Activated T-cell treated with anti-CD3 and anti-CD28 coated beads, Interleukin-2, amount 50 U/mL, for 48 hours (primary cell): ENCODE data around the gene PAQR4.

Experiments used
- DNase-seq, 2 experiments: peaks; one replicate each; pipeline ENCODE4 v3.0.0-alpha.2; 2020

Gene PAQR4

DNA sequence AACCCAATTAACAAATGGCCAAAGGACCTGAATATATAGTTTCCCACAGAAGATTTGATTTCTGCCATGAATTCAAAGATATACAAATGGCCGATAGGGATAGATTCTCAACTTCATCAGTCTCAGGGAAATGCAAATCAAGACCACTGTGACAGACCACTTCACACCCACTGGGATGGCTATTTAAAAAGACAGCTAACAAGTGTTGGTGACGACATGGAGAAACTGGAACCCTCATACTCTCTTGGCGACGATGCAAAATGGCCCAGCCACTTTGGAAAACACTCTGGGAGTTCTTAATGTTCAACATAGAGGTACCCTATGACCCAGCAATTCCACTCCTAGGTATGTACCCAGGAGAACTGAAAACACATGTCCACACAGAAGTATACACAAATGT lies 22.5 kb upstream of the PAQR4 start:
- DNase-seq, result no peak

DNA sequence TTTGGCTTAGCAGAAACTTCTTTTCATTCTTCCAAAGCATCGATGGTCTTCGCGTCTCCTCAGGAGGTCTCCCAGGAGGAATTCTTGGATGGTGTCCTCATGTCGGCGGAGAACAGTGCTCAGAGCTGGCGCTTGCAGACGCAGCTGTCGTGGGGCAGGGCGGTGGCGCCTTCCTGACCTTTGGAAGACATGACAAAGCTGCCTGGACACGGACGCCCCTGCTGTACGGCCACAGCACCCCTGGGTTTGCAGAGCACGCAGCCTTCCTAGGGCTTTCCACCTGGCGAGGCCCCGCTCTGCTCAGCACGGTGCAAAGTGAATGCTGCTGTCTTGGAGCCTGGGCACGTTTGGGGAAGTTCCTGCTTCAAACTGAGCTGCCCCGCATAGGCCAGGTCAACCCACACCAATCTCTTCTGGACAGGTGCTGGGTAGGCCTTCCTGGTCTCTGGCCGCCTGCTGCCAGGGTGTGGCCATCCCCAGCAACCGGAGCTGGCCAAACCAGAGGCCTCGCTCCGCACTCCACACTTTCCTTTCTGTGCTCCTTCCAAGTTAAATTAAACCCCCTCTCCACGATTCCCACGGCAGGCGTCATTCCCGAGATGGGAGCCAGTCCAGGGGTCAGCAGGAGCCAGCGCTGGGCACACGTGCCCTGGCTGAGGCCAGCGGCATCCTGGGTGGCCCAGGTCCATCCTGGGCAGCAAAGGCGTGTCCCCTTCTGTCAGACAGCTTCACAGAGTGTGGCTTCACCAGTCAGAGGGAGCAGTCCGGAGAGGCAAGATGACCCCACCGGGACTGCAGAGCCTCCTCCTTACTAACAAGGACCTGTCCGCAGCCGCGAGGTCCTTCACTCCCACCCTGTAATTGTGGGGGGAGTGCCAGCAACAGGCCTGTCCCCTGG lies 20.1 kb upstream of the PAQR4 start:
- no peak for DNase-seq

DNA sequence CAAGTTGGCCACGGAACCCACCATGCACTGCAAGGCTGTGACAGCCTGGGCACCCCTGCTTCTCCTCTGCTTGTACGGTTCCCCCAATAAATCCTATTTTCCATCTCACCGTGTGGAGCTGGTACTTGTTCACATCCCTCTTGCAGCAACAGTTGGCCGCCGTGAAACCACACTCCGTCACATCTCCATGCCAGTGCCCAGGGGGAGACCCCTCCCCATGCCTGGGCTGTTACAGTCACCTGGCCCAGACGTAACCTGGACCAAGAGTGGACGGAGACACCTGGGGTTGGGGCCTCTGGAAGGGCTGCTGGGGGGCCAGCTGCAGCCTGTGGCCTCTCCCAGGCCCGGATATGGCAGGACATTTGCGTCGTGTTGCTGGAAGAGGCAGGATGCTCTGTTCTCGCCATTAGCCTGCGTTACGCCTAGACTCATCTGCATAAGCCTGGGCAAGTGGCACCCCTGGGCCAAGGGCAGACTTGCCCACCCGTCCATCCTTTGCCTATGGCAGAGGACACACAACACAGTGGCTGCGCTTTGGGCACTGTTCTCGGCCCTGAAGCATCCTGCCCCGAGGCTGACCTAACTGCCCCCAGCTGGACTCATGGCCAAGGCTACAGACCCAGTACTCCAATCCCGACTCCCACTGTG lies 19.3 kb upstream of the PAQR4 start:
- DNase-seq, result no peak

DNA sequence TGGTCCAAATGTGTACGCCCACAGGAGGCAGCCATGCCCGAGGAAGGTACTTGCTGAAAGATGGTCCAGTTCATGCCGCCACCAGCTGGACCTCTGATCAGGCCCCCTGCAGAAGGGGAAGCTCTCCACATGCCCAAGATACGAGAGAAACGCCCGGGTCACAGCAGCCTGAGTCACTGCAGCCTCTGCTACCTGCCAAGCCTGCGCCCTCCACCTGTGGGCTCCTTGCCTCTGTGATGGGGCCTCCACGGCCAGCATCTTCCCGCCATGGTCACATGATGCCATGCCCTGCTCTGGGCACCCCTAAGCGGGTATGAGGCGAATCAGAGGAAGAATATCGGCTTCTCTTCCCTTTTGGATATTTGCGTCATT lies 18.8 kb upstream of the PAQR4 start:
- DNase-seq, result no peak

DNA sequence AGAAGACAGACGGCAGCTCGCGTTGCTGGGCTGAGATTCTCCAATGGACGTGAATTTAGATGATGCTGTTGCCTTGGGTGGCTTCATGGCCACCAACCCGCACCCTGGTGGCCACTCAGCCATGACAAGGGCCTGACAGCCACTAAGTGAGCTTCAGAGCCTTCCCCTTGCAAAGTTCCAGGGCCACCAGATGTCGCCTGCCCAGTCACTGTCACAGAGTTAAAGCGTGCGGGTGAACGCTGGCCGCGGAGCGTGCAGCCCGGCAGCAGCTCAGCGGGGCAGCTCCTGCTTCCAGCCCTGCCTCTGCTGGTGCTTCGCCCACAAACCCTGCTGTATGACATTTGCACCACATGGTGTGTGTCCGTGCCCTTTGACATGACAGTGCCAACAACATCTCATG lies 18.4 kb upstream of the PAQR4 start:
- no peak for DNase-seq

DNA sequence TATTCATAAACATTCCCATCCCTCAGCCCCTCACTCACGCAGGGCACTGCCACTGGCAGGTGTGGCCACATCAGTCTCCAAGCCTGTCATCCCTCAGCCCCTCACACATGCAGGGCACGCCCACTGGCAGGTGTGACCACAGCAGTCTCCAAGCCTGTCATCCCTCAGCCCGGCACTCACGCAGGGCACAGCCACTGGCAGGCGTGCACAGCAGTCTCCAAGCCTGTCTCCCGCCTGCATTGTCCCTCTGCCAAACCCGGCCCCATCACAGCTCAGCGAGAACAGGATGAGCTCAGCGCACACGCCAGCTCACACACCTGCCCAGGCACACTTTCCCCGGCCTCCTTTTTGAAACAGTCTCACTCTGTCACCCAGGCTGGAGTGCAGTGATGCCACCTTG lies 16.5 kb upstream of the PAQR4 start:
- no peak for DNase-seq

DNA sequence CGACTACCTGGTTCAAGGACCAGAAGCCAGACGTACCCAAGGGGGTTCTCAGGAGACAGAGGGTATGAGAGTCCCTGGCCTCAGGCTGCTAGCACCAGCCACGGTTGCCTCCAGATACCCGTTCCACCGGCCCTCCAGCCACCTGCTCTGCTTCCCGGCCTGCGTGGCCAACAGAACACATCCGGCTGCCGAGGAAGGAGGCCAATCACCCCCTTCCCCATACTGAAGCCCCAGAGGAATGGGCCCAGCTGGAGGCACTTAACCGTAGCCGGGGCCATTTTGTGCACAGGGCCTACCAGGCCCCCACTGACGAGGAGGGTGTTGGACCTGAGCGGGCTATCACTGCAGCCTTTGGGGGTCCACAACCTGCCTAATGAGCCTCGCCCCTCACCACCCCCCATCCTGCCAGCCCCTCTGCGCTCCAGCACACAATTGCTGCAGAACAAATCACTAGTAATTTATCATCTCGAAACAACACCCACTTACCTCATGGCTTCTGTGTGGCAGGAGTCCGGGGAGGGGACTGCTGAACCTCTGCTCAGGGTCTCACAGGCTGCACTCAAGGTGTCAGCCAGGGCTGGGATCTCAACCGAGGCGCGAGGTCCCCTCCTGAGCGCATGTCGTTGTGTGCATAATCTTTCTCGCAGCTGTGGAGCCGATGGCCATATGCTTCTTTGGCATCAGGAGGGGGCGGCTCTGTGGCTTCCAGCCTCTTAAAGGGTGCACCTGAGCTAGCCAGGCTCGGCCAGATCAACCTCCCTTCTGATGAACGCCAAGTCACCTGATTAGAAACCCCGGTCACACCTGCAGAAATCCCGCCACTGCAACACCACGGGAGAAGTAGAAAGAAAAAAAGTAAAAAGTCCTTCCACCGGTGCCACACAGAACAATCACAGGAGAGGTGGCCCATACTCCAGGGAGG lies 15.2 kb upstream of the PAQR4 start:
- DNase-seq, result no peak

DNA sequence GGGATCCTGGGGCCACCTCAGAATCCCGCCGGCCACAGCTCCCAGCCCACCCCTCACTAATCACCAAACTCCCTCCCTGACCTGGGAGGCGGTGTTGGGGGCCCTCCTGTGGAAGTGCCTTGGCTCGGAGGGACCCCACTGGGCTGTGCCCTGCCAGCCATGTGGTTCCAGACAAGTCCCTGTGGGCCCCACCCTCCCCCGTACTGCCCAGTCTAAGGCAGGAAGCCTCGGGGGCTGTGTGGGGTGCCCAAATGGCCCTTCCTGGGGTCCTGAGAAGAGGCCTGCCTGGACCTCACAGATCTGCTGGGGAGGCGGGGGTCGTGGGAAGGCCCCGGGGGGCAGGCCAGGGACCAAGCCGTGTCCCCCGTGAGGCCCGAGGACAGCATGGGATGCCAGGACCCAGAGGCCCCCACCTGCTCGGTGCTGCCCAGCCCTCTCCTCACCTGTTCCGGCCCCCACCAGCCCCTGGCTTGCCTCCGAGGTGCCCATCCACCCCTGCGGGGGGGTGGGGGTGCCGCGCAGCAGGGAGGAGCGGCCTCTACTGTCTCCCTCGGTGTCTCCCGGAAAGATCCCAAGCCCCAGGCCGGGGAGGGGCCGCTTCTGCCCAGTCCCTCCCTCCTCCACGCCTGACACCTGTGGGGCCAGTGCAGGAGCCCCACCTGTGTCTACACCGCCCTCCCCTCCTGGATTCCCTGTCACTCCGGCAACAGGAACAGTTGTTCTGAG lies 14.3 kb upstream of the PAQR4 start:
- no peak for DNase-seq

DNA sequence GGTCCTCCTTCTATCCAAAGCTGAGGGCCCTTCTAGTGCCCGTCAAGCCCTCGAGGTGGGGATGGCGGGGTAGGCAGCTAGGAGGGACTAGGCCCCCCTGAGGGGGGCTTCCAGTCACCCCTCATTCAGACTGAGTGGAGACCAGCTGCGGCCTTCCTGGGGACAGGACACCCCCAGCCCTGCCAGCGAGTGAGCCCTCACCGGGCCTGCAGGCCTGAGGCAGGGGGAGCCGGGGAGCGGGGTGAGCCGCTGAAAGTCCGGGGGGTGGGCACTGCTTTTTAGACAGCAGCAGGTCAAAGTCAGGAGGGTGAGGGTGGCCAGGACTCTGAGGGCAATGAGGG lies 13.7 kb upstream of the PAQR4 start:
- DNase-seq, result no peak

DNA sequence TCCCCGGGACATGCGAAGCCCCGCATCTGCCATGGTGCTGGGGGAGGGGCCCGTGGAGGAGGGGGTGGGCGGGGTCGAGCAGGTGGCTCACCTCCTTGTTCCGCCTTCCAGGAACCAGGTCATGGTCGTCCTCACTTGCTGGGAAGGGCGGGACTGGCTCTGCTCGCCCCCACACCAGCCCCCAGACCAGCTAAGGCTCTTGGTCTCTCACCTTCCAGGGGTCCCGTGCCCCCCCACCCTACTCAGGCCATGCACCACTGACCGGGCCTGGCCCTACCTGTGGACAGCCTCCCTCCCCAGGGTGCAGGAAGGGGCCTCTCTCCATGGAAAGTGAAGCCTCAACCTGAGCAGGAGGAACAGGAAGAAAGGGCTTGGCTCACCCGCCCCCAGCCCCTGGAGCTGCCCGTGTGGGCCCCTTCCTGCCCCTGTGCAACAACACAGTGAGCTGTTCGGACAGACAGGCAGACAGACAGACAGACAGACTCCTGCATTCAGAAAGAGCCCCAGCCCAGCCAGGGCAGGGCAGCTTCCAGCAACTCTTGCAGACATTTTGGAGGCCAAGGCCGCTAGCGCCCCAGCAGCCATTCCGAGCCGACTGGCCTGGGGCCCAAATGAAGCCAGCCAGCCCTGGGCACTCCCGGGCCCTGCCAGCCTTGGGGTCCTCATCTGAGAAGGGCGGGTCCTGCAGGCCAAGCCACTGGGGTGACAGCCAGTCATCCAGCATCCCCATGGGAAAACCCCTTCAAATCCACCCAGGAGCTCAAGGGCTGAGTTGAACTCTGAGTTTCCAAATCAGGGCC lies 13.2 kb upstream of the PAQR4 start:
- DNase-seq, result no peak

DNA sequence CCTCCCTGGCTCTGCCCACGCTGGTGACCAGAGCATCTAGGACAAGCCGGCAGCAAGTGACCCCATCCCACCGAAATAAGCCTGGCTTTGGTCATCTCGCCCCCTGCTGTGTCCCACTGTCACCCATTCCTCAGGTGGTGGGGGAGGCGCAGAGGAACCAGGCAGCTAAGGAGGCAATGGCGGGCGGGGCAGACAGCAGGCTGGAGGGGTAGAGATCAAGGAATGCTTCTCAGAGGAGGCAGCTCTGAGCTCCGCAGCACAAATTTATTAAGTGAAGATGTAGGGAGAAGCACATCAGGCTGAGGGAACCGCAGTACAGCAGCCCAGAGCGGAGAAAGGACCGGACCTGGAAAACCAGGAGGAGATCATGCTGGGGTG lies 12.6 kb upstream of the PAQR4 start:
- DNase-seq, result no peak

DNA sequence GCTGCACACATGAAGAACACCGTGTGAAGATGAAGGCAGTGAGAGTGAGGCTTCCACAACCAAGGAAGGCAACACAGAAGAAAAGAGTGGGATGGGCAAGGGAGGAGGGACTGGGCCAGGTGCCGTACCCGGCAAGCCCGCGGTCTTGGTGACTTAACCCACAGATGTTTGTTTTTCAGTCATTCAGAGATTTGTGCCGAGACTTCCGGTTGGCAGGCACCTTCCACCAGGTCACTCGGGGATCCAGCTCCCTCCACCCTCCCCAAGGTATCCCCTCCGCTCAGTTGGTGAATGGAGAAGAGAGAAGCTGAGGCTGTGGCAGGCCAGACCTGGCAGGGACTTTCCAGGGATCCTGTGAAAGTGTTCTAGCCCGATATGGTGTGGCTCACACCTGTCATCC lies 9.9 kb upstream of the PAQR4 start:
- no peak for DNase-seq

DNA sequence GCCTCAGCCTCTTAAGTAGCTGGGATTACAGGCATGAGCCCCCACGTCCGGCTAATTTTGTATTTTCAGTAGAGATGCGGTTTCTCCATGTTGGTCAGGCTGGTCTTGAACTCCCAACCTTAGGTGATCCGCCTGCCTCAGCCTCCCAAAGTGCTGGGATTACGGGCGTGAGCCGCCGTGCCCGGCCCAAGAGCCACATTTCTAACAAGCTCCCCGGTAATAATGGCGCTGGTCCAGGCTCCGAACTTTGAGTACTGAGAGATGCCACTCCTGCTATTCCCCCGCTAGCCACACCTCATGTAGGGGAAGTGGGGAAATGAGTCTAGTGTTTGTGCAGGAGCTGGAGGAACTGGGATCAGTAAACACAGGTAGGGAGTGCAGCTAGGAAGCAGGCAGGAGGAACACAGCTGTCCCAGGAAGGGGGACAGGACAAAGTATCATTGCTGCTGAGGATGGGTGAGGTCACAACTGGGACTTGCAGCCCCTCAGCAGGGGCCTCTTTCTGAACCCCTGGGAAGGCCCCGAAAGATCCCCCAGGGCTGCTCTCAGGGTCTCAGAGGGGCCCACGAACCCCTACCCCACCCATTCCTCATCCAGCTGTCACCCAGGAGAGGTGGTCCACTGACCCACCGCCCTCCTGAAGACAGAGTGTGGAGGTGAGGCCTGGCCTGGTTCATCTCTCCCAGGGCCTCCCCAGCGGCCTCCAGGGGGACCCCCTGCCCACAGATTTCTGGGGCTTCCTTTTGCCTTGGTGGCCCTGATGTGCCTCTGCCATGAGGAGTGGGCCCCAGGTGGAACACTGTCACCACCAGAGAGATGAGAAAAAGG lies 8.8 kb upstream of the PAQR4 start:
- DNase-seq, result no peak

DNA sequence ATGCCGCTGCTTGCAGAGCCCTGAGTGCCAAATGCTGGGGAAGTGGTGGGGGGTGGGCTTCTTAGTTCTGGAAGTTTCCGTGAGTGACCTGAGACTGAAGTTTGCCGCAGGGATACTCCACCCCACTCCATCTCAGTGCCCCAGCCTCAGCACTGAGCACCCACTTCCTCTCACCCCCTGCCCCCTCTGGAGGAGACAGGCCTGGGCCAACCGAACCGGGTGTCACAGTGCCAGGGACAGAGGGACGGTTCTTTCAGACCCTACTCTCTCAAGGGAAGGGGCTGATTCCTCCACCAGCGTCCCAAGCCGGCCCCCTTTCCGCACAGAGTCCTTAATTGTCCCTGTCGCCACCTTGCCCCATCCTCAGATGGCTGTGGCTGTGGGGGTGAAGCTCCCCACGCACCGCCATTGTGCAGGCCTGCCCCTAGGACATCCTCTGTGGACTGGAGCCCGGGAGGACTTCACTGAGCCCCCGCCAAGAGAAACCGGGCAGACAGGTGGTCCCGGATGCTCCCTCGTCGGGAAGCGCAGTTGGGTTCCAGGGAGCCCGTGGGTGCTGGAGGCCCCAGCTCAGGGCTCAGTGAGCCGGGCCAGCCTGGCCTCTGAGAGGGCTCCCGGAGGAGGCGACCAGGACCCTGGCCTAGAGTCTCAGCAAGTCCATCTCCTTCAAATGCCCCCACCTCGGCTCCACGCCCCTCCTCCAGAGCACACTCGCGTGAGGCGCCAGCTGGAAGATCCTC lies 6.6 kb upstream of the PAQR4 start:
- DNase-seq, result peak in 1 of 2 experiments; percentile 32

DNA sequence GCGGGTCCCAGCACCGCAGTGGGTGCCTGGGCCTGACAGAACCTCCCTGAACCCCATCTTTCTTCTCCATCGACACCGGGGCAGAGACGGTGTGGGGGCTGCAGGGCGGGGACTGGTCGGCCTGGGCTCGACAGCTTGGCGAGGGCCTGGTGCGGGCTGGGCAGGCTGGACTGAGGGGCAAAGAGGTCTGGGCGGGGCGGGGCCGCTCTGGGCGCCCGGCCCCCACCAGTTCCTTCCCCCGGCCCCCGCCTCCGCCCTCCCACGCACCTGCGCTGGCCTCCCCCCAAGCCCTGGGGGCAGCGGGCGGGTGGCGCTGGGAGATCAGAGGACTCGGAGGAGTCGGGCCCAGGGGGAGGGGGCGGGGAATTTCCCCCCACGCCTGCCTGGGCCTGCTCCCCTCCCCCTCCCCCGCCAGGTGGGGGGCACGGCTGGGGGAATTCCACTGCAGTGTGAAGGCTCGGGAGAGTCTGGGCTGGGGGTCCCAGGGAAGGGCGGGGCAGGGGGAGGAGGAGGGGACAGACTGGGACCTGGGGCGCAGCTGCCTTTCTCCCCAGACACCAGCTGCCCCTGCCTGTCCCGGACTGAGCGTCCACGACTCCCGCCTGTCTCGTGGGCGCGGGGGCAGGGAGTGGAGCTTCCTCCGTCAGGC lies 6.0 kb upstream of the PAQR4 start:
- peak in 1 of 2 experiments; percentile 30 for DNase-seq

DNA sequence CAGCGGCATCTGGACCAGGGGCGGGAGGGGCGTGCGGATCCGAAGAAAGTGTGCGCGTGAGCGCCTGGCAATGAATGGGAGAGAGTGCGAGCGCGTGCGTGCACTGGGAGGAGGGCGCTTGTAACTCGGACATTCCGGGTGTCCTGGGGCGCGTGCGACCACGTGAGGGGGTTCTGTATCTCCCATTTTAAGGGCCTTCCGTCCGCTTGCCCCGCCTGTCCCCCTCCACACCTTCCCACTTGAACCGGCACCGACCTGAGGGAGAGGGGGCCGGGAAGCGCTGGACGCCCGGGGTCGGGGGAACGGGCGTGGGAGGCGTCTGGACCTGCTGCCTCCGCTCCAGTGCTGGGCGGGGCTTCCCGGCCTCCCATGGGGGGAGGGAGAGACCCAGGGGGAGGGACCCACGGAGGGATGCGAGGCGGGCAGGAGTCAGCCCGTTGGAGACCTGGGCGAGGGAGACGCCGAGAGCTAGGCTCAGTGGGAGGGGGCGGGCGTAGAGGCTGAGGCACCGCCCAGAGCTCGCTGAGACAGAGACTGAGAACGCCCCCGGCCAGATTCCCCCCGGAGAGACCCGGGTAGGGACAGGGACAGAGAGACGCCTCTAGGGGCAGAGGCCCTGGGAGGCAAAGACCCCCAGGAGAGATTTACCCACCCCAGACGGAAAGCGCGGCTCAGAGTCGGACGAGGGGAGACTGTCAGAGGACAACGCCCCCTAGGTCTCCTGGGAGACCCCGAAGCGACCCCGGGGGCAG lies 5.2 kb upstream of the PAQR4 start, which contains the start of gene KREMEN2:
TSS of gene KREMEN2 (plus strand) at position 553 of the 752 bp plus-strand sequence. CDS start 246 bp downstream, outside the sequence.
- DNase-seq, result peak in 1 of 2 experiments; percentile 56

DNA sequence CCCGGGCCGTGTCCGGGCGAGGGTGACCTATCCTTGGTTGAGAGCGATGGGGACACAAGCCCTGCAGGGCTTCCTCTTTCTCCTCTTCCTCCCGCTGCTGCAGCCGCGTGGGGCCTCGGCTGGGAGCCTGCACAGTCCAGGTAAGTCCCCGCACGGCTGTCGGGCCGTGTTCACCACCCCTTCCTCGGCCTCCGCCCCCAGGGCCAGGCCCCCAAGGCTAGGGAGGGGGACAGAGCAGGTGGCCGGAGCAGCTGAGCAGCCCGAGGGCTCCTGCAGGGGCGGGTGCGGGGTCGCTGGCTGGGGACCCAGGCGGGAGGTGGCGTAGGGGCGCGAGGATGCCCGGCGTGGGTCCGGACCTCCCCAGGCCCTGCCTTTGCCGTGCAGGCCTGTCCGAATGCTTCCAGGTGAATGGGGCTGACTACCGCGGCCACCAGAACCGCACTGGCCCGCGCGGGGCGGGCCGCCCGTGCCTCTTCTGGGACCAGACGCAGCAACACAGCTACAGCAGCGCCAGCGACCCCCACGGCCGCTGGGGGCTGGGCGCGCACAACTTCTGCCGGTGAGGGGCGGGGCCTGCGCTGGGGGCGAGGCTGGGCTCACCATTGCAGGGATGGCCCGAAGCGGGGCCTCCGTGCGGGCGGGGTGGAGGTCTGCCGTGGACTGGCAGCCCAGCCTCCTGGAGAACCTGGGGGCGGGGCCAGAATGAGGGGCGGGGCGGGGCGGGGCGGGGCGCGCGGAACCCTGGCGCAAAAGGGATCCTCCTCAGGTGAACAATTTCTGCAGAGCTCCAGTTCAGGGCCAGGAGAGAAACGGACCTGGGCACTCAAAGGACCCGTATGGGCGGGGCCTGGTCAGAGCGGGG lies 4.4 kb upstream of the PAQR4 start:
- peak; percentile 72 to 80 for DNase-seq
